GM23338 (cell line): Measurements from ENCODE around the gene ROBO1. TPM values are rescaled to one million over a fixed set of nuclear protein-coding genes. Genes with fewer than 3 reads are reported as not detected.

Experiments used
- ATAC-seq: fragments of 200-7000 bp; cut with Tn5 transposase; 3 replicates; pipeline ENCODE4 v1.9.1; 2020
- DNase-seq: peaks from one replicate; pipeline ENCODE4 v3.0.0-alpha.2; 2015; ENCODE audit warnings: low spot score
- H2AFZ ChIP-seq: fragments of 200-600 bp; sonication (generic); 2 replicates; pipeline ENCODE4 v1.8.0; 2016; ENCODE audit warnings: antibody characterized with exemption, mild to moderate bottlenecking, moderate library complexity
- H3F3A ChIP-seq: fragments of 200-600 bp; sonication (generic); replicated peaks from 2 replicates; pipeline ENCODE4 v1.8.0; 2017; ENCODE audit warnings: antibody characterized with exemption, mixed run types, low read depth
- H3K27ac ChIP-seq: fragments of 200-600 bp; sonication (generic); 2 replicates; pipeline ENCODE4 v1.6.1; 2016; ENCODE audit warnings: low read depth
- H3K27me3 ChIP-seq: fragments of 200-600 bp; sonication (generic); 2 replicates; pipeline ENCODE4 v1.8.0; 2016; ENCODE audit warnings: mild to moderate bottlenecking, mixed run types, moderate library complexity; ENCODE audit not compliant: insufficient read depth
- H3K36me3 ChIP-seq: fragments of 200-600 bp; sonication (generic); 2 replicates; pipeline ENCODE4 v1.8.0; 2016; ENCODE audit warnings: mild to moderate bottlenecking; ENCODE audit not compliant: insufficient read depth
- H3K4me1 ChIP-seq: fragments of 200-600 bp; sonication (generic); 2 replicates; pipeline ENCODE4 v1.8.0; 2016; ENCODE audit warnings: mild to moderate bottlenecking, moderate library complexity; ENCODE audit not compliant: insufficient read depth
- H3K4me2 ChIP-seq: fragments of 200-600 bp; sonication (generic); 2 replicates; pipeline ENCODE4 v1.7.1; 2017; ENCODE audit warnings: mixed run types
- H3K4me3 ChIP-seq: fragments of 200-600 bp; sonication (generic); 2 replicates; pipeline ENCODE4 v1.6.1; 2016; ENCODE audit warnings: mixed run types
- H3K79me2 ChIP-seq: fragments of 200-600 bp; sonication (generic); replicated peaks from 2 replicates; pipeline ENCODE4 v1.8.0; 2017; ENCODE audit warnings: mild to moderate bottlenecking; ENCODE audit not compliant: insufficient read depth
- H3K9me2 ChIP-seq: fragments of 200-600 bp; sonication (generic); 2 replicates; pipeline ENCODE4 v1.8.0; 2017; ENCODE audit not compliant: insufficient read depth
- H4K20me1 ChIP-seq: fragments of 200-600 bp; sonication (generic); replicated peaks from 2 replicates; pipeline ENCODE4 v1.8.0; 2017; ENCODE audit warnings: mild to moderate bottlenecking; ENCODE audit not compliant: insufficient read depth
- H3K27ac Mint-ChIP-seq: 2 replicates; pipeline ENCODE4 v1.8.0; 2020; ENCODE audit warnings: inconsistent platforms, mild to moderate bottlenecking, moderate library complexity, mixed read lengths
- H3K27me3 Mint-ChIP-seq: 3 replicates; pipeline ENCODE4 v1.8.0; 2022; ENCODE audit warnings: low read depth, mild to moderate bottlenecking, moderate library complexity, mixed read lengths, inconsistent platforms; ENCODE audit not compliant: insufficient read depth, poor library complexity
- H3K36me3 Mint-ChIP-seq: 3 replicates; pipeline ENCODE4 v1.8.0; 2021; ENCODE audit warnings: low read depth, mild to moderate bottlenecking, inconsistent platforms, moderate library complexity, mixed read lengths
- H3K4me1 Mint-ChIP-seq: 3 replicates; pipeline ENCODE4 v1.8.0; 2020; ENCODE audit warnings: mild to moderate bottlenecking, inconsistent platforms, mixed read lengths
- H3K4me3 Mint-ChIP-seq: 3 replicates; pipeline ENCODE4 v1.8.0; 2021; ENCODE audit warnings: moderate library complexity, mild to moderate bottlenecking, inconsistent platforms, mixed read lengths
- H3K9me3 Mint-ChIP-seq: 3 replicates; pipeline ENCODE4 v1.8.0; 2020; ENCODE audit warnings: moderate library complexity, mild to moderate bottlenecking, inconsistent platforms, mixed read lengths
- CREB1 ChIP-seq: fragments of 250-450 bp; sonication (Bioruptor Pico); IDR thresholded peaks from 2 replicates; pipeline ENCODE4 v1.5.0; 2020; ENCODE audit warnings: low read depth, mild to moderate bottlenecking, moderate library complexity
- EZH2 ChIP-seq: fragments of 200-600 bp; sonication (generic); IDR thresholded peaks from one replicate; pipeline ENCODE4 v1.8.0; 2017; ENCODE audit warnings: antibody characterized with exemption, mild to moderate bottlenecking, low read depth; ENCODE audit not compliant: unreplicated experiment
- EZH2phosphoT487 ChIP-seq: fragments of 200-600 bp; sonication (generic); IDR thresholded peaks from one replicate; pipeline ENCODE4 v1.8.1; 2018; ENCODE audit warnings: antibody characterized with exemption; ENCODE audit not compliant: unreplicated experiment
- JUNB ChIP-seq: IDR thresholded peaks from one replicate; pipeline ENCODE4 v1.6.1; 2016; ENCODE audit warnings: antibody characterized with exemption; ENCODE audit not compliant: unreplicated experiment
- NANOG ChIP-seq: IDR thresholded peaks from 2 replicates; pipeline ENCODE4 v1.6.1; 2016; ENCODE audit warnings: antibody characterized with exemption, borderline replicate concordance
- POLR2AphosphoS5 ChIP-seq: IDR thresholded peaks from 2 replicates; pipeline ENCODE4 v1.6.1; 2016; ENCODE audit warnings: antibody characterized with exemption, low read depth
- STAT1 ChIP-seq: IDR thresholded peaks from one replicate; pipeline ENCODE4 v1.6.1; 2016; ENCODE audit warnings: antibody characterized with exemption; ENCODE audit not compliant: unreplicated experiment
- ZNF114 ChIP-seq: fragments of 250-450 bp; sonication (Bioruptor Pico); IDR thresholded peaks from 2 replicates; pipeline ENCODE4 v1.5.0; 2020; ENCODE audit warnings: mild to moderate bottlenecking, moderate library complexity
- ZNF331 ChIP-seq: fragments of 250-450 bp; sonication (Bioruptor Pico); IDR thresholded peaks from 2 replicates; pipeline ENCODE4 v1.5.0; 2020; ENCODE audit warnings: low read depth, mild to moderate bottlenecking, moderate library complexity
- polyA plus RNA-seq: library from polyadenylated mRNA; unstranded; fragments of >200 nt; fragmentation: Nextera tagmentation; extraction: Ambion mirVana; gene quantifications from 2 replicates; pipeline ENCODE4 v1.2.1, GENCODE V29; 2016
- total RNA-seq: library from RNA; depleted of rRNA; stranded (reverse); fragments of >200 nt; shearing (Covaris generic); gene quantifications from 2 replicates; pipeline ENCODE4 v1.2.3, GENCODE V29; 2014
- TF ChIP-seq, protein P1 (sequence below), 2 experiments: fragments of 200-600 bp in 1 of 2; sonication (generic) in 1 of 2; conservative IDR thresholded peaks; 2 replicates each; pipeline versions ENCODE4 v1.5.1 to v1.6.1; 2016 to 2017; ENCODE audit warnings: antibody characterized with exemption in 2 of 2, low read depth in 2 of 2, mild to moderate bottlenecking in 2 of 2, moderate library complexity in 1 of 2
- TF ChIP-seq, protein P2 (sequence below): IDR thresholded peaks from one replicate; pipeline ENCODE4 v1.6.1; 2018; ENCODE audit warnings: antibody characterized with exemption; ENCODE audit not compliant: unreplicated experiment
- TF ChIP-seq, protein P3 (sequence below): fragments of 250-450 bp; sonication (Bioruptor Pico); IDR thresholded peaks from 2 replicates; pipeline ENCODE4 v1.5.0; 2020; ENCODE audit warnings: mild to moderate bottlenecking, moderate library complexity

The ROBO1 gene
- total and polyA plus RNA-seq, 2 experiments from 2014 or later = 19.2 to 78.3 TPM

DNA sequence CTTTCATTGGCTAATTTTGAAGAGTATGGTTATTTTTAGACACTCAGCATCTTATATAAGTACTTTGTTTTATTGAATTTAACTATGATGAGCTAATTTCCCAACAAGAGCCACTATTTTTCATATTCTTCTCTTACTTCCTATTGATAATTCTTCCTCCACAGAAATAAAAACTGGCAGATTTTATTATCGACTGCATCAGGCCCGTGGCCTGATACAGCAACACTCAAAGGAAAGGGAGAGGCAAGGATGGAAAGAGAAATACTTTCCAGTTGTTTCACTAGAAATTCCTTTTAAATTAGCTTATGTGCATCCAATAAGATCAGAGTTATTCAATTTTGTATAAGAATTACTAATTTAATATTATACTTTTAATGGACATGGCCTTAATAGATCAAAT, 886.3 kb downstream of the ROBO1 start:
- no peaks in the 10 kb centered on the region for H3K27me3 Mint-ChIP-seq
- ATAC-seq (no peak), DNase-seq (no peak)
- Histone ChIP-seq H4K20me1 (0 out of 2 replicates have a peak, but pooled peaks cover 4% of the 10 kb centered on the region), H3K27me3 (no peaks in the 10 kb centered on the region), H2AFZ (no peak overlapping the region), H3K36me3 (no peaks in the 10 kb centered on the region), H3K4me1 (peaks cover 49% of the 10 kb centered on the region), H3K9me2 (no peaks in the 10 kb centered on the region), H3K4me3 (no peak overlapping the region), H3K4me2 (0 out of 2 replicates have a peak overlapping the region, but pooled peaks have one; percentile 23), H3K27ac (no peak overlapping the region), H3K79me2 (peaks cover 21% of the 10 kb centered on the region), H3F3A (no peaks in the 10 kb centered on the region)
- 0 out of 2 replicates have a peak overlapping the region, but pooled peaks have one; percentile 37 for H3K27ac Mint-ChIP-seq
- TF ChIP-seq ZNF331 (CRISPR knock-in tag) (no peak), EZH2 (no peak), EZH2phosphoT487 (no peak), POLR2AphosphoS5 (no peak), ZNF114 (no peak), STAT1 (no peak), JUNB (no peak), NANOG (no peak), CREB1 (CRISPR knock-in tag) (no peak)
- TF ChIP-seq, protein P1, sequence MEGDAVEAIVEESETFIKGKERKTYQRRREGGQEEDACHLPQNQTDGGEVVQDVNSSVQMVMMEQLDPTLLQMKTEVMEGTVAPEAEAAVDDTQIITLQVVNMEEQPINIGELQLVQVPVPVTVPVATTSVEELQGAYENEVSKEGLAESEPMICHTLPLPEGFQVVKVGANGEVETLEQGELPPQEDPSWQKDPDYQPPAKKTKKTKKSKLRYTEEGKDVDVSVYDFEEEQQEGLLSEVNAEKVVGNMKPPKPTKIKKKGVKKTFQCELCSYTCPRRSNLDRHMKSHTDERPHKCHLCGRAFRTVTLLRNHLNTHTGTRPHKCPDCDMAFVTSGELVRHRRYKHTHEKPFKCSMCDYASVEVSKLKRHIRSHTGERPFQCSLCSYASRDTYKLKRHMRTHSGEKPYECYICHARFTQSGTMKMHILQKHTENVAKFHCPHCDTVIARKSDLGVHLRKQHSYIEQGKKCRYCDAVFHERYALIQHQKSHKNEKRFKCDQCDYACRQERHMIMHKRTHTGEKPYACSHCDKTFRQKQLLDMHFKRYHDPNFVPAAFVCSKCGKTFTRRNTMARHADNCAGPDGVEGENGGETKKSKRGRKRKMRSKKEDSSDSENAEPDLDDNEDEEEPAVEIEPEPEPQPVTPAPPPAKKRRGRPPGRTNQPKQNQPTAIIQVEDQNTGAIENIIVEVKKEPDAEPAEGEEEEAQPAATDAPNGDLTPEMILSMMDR (conservative IDR thresholded peaks at IDR 0.05; ENCODE audit: low read depth in 2 of 2) = no peak
- TF ChIP-seq, protein P2, sequence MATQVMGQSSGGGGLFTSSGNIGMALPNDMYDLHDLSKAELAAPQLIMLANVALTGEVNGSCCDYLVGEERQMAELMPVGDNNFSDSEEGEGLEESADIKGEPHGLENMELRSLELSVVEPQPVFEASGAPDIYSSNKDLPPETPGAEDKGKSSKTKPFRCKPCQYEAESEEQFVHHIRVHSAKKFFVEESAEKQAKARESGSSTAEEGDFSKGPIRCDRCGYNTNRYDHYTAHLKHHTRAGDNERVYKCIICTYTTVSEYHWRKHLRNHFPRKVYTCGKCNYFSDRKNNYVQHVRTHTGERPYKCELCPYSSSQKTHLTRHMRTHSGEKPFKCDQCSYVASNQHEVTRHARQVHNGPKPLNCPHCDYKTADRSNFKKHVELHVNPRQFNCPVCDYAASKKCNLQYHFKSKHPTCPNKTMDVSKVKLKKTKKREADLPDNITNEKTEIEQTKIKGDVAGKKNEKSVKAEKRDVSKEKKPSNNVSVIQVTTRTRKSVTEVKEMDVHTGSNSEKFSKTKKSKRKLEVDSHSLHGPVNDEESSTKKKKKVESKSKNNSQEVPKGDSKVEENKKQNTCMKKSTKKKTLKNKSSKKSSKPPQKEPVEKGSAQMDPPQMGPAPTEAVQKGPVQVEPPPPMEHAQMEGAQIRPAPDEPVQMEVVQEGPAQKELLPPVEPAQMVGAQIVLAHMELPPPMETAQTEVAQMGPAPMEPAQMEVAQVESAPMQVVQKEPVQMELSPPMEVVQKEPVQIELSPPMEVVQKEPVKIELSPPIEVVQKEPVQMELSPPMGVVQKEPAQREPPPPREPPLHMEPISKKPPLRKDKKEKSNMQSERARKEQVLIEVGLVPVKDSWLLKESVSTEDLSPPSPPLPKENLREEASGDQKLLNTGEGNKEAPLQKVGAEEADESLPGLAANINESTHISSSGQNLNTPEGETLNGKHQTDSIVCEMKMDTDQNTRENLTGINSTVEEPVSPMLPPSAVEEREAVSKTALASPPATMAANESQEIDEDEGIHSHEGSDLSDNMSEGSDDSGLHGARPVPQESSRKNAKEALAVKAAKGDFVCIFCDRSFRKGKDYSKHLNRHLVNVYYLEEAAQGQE = no peak
- TF ChIP-seq, protein P3, sequence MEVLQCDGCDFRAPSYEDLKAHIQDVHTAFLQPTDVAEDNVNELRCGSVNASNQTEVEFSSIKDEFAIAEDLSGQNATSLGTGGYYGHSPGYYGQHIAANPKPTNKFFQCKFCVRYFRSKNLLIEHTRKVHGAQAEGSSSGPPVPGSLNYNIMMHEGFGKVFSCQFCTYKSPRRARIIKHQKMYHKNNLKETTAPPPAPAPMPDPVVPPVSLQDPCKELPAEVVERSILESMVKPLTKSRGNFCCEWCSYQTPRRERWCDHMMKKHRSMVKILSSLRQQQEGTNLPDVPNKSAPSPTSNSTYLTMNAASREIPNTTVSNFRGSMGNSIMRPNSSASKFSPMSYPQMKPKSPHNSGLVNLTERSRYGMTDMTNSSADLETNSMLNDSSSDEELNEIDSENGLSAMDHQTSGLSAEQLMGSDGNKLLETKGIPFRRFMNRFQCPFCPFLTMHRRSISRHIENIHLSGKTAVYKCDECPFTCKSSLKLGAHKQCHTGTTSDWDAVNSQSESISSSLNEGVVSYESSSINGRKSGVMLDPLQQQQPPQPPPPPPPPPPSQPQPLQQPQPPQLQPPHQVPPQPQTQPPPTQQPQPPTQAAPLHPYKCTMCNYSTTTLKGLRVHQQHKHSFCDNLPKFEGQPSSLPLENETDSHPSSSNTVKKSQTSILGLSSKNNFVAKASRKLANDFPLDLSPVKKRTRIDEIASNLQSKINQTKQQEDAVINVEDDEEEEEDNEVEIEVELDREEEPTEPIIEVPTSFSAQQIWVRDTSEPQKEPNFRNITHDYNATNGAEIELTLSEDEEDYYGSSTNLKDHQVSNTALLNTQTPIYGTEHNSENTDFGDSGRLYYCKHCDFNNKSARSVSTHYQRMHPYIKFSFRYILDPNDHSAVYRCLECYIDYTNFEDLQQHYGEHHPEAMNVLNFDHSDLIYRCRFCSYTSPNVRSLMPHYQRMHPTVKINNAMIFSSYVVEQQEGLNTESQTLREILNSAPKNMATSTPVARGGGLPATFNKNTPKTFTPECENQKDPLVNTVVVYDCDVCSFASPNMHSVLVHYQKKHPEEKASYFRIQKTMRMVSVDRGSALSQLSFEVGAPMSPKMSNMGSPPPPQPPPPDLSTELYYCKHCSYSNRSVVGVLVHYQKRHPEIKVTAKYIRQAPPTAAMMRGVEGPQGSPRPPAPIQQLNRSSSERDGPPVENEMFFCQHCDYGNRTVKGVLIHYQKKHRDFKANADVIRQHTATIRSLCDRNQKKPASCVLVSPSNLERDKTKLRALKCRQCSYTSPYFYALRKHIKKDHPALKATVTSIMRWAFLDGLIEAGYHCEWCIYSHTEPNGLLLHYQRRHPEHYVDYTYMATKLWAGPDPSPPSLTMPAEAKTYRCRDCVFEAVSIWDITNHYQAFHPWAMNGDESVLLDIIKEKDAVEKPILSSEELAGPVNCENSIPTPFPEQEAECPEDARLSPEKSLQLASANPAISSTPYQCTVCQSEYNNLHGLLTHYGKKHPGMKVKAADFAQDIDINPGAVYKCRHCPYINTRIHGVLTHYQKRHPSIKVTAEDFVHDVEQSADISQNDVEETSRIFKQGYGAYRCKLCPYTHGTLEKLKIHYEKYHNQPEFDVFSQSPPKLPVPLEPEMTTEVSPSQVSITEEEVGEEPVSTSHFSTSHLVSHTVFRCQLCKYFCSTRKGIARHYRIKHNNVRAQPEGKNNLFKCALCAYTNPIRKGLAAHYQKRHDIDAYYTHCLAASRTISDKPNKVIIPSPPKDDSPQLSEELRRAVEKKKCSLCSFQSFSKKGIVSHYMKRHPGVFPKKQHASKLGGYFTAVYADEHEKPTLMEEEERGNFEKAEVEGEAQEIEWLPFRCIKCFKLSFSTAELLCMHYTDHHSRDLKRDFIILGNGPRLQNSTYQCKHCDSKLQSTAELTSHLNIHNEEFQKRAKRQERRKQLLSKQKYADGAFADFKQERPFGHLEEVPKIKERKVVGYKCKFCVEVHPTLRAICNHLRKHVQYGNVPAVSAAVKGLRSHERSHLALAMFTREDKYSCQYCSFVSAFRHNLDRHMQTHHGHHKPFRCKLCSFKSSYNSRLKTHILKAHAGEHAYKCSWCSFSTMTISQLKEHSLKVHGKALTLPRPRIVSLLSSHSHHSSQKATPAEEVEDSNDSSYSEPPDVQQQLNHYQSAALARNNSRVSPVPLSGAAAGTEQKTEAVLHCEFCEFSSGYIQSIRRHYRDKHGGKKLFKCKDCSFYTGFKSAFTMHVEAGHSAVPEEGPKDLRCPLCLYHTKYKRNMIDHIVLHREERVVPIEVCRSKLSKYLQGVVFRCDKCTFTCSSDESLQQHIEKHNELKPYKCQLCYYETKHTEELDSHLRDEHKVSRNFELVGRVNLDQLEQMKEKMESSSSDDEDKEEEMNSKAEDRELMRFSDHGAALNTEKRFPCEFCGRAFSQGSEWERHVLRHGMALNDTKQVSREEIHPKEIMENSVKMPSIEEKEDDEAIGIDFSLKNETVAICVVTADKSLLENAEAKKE = no peak
- H3K4me1 Mint-ChIP-seq = peaks cover 40% of the 10 kb centered on the region
- H3K36me3 Mint-ChIP-seq = peaks cover 6% of the 10 kb centered on the region; the same call in 1 of the 3 replicates
- no peak overlapping the region for H3K4me3 Mint-ChIP-seq
- H3K9me3 Mint-ChIP-seq = no peaks in the 10 kb centered on the region
